Dedifferentiated amniotic fluid mesenchymal stem cell (primary cell): Measurements from ENCODE around the gene FAF2.
"Not testable (repeated sequence)": the region's sequence is repeated elsewhere in the genome, so short reads cannot be mapped to it uniquely, and the experiment has no call there.

Source experiments
- DNase-seq: peaks from one replicate; pipeline ENCODE4 v3.0.0-alpha.2; 2016; ENCODE audit errors: extremely low spot score

FAF2 gene

DNA sequence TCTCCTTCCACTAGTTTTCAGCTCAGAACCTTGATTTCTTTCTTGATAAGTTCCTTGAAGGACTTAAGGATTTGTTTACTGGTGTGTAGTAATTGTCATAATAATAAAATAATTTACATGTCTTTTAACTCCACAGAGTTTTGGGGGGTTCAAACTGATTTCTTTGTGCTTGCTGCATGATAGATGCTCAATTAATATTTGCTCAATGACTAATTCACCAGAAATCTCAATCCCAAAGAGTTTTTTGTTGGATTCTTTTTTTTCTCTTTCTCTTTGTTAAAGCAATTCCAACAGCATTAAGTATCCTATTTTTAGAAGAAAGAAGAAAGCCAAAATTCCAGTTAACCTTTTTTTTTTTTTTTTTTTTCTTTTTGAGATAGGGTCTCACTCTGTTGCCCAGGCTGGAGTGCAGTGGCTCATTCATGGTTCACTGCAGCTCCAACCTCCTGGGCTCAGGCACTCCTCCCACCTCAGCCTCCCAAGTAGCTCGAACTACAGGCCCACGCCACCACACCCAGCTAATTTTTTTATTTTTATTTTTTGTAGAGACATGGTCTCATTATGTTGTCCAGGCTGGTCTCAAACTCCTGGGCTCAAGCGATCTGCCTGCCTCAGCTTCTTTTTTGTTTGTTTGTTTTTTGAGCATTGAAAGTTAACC, 10.8 kb downstream of the FAF2 start:
- no peak for DNase-seq

DNA sequence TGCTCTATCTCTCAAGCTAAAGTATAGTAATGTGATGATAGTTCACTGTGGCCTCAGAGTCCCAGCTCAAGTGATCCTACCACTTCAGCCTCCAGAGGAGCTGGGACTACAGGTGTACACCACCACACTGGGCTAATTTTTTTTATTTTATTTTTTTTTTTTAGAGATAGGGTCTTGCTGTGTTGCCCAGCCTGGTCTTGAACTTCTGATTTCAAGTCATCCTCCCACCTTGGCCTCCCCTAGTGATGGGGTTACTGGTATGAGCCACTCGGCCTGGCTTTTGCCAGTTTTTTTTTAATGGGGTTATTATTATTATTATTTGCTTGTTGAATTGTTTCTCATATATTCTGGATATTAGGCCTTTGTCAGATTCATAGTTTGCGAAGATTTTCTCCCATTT, 13.2 kb downstream of the FAF2 start:
- DNase-seq, result no peak

GRCh38 chr5:176463113-176463764, 15.1 kb downstream of the FAF2 start:
- no peak for DNase-seq

DNA sequence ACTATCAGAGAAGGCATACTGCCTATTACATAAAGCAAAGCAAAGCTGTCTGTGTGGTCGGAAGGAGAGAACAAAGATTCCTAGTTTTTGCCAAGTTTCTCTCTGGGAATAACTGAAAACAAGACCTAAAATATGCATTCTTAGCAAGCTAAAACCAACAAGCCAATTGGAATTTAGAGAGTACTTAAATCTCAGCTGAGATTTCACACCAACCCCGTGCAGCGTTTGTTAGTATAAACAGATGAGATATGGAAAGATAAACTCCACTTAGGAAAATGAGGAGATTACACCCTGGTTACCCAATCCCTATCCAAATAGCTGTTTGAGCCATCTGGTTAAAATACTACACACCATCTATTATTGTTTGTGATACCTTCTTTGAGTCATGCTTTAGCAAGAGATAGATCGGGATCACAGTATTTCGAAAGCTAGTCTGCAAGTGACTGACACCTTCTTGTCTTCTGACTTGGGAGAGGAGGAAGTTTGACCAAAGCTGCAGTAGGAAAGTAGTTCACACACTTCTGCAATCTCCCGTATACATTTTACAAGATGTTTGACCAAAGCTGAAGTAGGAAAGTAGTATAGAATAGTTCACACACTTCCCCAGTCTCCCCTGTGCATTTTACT, 18.2 kb downstream of the FAF2 start:
- peak; percentile 54 for DNase-seq

DNA sequence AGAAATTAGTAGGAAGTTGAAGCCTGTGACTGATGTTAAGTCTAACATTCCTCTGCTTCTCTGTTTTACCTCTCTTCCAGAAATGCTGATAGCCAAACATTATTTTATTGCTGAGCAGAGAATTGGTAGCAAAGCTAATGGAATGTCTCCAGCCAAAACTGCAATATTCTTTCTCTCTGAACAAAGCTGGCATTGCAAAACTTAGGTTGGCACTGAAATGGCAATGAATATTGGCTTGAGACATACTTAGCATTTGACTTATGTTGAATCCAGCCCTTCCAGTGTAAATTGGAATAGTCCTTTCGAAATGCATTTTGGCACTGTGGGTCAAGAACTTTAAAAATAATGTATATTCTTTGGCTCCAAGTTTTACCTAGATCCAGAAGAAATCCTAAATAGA, 21.1 kb downstream of the FAF2 start:
- no peak for DNase-seq

DNA sequence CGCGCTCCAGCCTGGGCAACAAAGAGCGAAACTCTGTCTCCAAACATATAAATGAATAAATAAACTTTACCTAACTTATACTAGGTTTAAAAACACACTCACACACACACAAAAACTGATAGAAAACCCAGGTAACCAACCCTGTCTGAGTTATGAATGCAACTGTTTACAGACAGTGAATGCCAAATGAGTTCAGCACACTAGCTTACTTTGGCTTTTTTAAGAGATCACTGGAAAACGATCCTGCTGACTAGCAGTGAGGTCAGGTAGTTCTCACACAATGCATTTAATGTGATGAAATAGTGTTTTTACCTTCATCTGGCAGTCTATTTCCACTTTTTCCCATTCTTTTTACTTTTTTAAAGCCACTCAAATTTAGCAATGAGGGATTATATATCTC, 22.4 kb downstream of the FAF2 start:
- no peak for DNase-seq

DNA sequence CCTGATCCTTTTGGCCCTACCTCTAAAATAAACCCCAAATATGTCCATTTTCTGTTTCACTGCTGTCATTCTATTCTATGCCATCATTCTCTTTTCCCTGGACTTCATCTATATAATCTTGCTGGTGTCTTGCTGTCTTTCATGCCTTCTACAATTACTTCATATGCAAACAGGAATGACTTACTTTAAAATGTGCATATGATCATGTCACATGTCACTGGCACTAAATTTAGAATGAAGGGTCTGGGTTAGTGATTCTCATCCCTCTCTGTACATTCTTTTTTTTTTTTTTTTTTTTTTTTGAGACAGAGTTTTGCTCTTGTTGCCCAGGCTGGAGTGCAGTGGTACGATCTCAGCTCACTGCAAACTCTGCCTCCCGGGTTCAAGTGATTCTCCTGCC, 22.9 kb downstream of the FAF2 start:
- DNase-seq, result no peak

- DNase-seq, result no peak
Observed at GRCh38 chr5:176473335-176474006, 25.3 kb downstream of the FAF2 start.

GRCh38 chr5:176474476-176474875, 26.3 kb downstream of the FAF2 start:
- no peak for DNase-seq

DNA sequence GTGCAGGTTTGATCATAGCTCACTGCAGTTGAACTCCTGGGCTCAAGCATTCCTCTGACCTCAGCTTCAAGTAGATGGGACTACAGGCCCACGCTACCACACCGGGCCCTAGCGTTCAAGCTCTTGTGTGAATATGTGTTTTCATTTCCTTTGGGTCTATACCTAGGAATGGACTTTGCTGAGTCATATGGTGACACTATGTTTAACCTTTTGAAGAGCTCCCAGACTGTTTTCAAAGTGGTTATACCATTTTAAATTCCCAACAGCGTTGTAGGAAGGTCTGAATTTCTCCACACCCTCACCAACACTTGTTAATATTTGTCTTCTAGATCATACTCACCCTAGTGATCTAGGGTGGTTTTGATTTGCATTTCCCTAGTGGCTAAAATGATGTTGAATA, 33.5 kb downstream of the FAF2 start:
- DNase-seq, result no peak

GRCh38 chr5:176485176-176485575, 37.0 kb downstream of the FAF2 start:
- DNase-seq, result no peak

GRCh38 chr5:176486189-176486757, 38.1 kb downstream of the FAF2 start:
- no peak for DNase-seq

- not testable (repeated sequence) for DNase-seq
Observed at GRCh38 chr5:176487160-176487559, 39.0 kb downstream of the FAF2 start.

DNA sequence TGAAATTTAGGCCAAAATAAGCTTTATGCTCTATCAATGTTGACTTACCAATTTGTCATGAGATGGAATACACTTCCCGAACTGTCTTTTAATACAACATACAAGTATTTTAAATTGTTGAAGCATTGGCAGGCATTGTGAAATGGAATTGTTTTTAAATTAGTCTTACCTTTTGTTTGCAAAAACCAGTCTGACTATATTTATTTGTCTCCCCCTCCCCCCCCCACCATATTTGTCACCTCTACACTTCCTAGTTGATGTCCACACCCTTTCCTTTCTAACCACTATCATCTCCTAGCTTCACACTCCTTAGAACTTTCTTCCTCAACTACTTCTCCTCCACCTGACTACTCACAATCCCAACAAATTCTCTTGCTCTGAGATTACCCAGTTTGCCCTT, 40.9 kb downstream of the FAF2 start:
- no peak for DNase-seq

DNA sequence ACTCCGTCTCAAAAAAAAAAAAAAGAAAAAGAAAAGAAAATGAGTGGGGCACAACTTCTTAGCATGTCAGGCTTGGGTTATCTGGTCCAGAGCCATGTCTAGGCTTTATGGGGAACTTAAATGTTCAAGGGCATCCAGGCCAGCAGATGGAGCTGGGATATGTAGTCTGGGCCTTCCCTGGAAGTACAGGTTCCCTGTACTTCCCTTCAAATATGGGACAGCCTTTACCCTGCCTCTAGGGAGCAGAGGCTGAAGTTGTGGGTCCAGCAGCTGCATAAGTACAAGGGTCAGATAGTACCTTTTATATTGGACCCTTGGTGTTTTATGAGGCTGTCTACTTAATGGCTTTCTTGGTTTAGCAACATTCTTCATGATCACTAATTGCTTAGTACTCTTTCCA, 42.1 kb downstream of the FAF2 start:
- no peak for DNase-seq

- no peak for DNase-seq
Observed at GRCh38 chr5:176491101-176491502, 42.9 kb downstream of the FAF2 start.

DNA sequence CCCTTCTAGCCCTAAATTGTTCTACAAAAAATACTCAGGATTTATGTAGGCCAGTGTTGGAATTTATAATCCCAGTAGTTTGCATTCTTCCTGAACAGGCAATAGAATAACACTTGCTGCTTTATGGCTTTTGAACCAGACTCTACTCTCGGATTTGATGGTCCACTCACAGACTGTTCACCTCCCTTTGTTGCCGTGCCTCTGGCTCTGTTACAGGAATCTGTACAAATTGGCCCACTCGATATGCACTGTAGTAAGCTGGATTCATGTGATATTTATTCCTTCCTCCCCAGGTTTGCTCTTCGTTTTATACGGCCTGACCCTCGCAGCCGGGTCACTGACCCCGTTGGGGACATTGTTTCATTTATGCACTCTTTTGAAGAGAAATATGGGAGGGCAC, 43.7 kb downstream of the FAF2 start:
- DNase-seq, result no peak

- no peak for DNase-seq
Observed at GRCh38 chr5:176492431-176492830, 44.2 kb downstream of the FAF2 start.

GRCh38 chr5:176497852-176498251, 49.7 kb downstream of the FAF2 start:
- no peak for DNase-seq

GRCh38 chr5:176499273-176499672, 51.1 kb downstream of the FAF2 start:
- no peak for DNase-seq

- DNase-seq, result no peak
Observed at GRCh38 chr5:176500511-176500910, 52.3 kb downstream of the FAF2 start.

DNA sequence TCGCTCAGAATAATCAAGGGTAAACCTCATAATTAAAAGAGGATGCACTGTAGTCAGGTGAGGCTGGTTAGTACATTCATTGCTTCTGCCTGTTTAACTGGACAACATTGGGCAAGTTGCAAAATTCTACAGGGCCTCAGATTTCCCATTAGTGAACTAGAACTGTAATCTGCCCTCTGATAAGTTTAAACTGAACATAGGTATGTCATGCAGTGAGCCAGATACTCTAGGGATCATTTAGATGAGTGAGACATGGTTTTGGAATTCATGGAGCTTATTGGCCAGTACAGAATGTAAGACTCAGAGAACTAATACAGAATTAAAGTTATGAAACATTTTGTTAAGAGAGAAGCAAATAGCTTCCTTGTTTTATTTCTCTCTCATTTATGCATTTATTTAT, 53.1 kb downstream of the FAF2 start:
- peak; percentile 63 for DNase-seq
